Vagina (tissue), 2 donors: Measurements from ENCODE around the gene SKAP1.

Experiments used
- POLR2A ChIP-seq, 2 donors: fragments of 450-650 bp; IDR thresholded peaks; one replicate each; pipeline ENCODE4 v1.6.1; 2017; ENCODE audit warnings: antibody characterized with exemption in 2 of 2, mild to moderate bottlenecking in 2 of 2, moderate library complexity in 2 of 2
- POLR2AphosphoS5 ChIP-seq, 2 donors: sonication (generic); formaldehyde crosslinking; IDR thresholded peaks; one replicate each; pipeline ENCODE4 v1.9.0; 2017; ENCODE audit warnings: antibody characterized with exemption in 2 of 2, mild to moderate bottlenecking in 2 of 2, low read depth in 1 of 2; ENCODE audit not compliant: insufficient read depth in 1 of 2
- TF ChIP-seq, protein P1 (sequence below), 3 experiments: fragments of 450-650 bp in 2 of 3; fragments of 200-600 bp in 1 of 3; sonication (generic) in 1 of 3; IDR thresholded peaks; one replicate each; pipeline ENCODE4 v1.5.1; 2017 to 2019; ENCODE audit warnings: antibody characterized with exemption in 3 of 3, mild to moderate bottlenecking in 2 of 3, moderate library complexity in 2 of 3

DNA sequence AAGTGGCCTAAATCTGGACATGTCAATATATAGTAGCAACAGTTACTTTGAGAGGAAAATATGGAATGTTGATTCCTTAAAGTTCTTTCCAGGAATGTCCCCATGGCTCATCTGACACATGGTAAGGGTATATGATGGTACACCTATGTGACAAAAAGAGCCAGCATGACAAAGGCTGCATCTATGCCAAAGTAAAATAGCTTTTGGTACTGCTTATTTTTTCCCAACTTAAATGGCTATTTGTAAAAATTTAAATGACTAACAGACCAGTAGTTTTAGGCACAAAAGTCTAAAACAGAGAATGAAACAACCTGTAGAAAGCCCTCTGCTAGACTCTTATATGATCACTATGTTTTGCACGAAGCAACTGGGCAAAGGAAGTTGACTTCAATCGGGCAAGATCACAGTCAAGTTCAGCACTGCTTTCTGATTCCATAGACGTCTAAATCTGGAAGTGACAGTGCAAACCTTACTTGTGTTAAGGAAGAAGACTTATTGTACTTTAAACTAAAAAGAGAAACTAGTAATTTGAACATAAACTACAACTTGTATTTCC lies 135.1 kb downstream of the SKAP1 start:
- TF ChIP-seq, protein P1, sequence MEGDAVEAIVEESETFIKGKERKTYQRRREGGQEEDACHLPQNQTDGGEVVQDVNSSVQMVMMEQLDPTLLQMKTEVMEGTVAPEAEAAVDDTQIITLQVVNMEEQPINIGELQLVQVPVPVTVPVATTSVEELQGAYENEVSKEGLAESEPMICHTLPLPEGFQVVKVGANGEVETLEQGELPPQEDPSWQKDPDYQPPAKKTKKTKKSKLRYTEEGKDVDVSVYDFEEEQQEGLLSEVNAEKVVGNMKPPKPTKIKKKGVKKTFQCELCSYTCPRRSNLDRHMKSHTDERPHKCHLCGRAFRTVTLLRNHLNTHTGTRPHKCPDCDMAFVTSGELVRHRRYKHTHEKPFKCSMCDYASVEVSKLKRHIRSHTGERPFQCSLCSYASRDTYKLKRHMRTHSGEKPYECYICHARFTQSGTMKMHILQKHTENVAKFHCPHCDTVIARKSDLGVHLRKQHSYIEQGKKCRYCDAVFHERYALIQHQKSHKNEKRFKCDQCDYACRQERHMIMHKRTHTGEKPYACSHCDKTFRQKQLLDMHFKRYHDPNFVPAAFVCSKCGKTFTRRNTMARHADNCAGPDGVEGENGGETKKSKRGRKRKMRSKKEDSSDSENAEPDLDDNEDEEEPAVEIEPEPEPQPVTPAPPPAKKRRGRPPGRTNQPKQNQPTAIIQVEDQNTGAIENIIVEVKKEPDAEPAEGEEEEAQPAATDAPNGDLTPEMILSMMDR (IDR thresholded peaks at IDR 0.05) = no peak
- TF ChIP-seq POLR2AphosphoS5 (IDR thresholded peaks at IDR 0.05; ENCODE audit: insufficient read depth in 1 of 2, low read depth in 1 of 2) (no peak), POLR2A (IDR thresholded peaks at IDR 0.05) (no peak)
